NCI-H1694 (cell line): Measurements from ENCODE around the gene CLK1.
"Not testable (repeated sequence)": the region's sequence is repeated elsewhere in the genome, so short reads cannot be mapped to it uniquely, and the experiment has no call there.

Experiments
- DNase-seq: peaks from one replicate; lab custom pipeline; 2025; lab: John Stamatoyannopoulos, UW

Gene CLK1

DNA sequence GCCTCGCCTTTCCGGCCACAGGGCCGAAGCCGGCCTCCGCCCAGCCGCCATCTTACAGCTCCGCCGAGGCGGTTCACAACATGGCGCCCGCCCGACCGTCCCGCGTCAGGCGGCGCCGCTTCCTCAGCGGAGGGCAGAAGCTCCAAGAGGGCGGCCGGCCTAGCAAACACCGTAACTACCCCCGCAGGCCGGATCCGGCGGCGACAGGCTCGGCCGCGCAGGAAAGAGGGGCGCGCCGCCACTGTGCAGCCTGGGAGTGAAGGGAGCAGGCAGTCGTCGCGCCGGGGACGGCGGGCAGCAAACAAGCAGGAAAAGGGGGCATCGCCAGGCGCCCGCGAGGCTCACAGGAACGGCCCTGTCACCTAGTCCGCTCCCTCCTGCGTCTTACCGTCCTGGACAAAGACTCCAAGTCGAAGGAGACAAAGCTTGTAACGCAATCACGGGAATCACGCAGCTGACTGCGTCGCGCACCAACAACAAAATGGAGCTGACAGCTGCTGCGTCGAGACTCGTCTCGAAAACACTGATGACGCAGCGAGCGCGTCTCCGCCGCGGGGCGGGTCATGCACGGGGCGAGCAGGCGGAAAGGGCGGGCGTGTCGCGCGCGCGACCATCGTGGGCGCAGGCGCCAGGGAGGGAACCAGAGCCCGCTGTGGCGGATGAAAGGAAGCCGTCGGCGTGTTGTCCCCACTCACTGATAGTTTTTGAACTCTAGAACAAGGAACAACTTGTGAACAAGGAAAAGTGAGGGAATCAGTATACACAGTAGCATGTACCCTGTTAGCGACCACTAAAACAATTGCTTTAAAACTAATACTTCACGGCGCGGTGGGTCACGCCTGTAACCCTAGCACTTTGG is at the start of gene CLK1:
Gene CLK1, minus strand, starts transcription at position 483 of the 859 bp plus-strand sequence. CDS start 2,796 bp downstream, outside the sequence.
- peak; percentile 90 for DNase-seq

DNA sequence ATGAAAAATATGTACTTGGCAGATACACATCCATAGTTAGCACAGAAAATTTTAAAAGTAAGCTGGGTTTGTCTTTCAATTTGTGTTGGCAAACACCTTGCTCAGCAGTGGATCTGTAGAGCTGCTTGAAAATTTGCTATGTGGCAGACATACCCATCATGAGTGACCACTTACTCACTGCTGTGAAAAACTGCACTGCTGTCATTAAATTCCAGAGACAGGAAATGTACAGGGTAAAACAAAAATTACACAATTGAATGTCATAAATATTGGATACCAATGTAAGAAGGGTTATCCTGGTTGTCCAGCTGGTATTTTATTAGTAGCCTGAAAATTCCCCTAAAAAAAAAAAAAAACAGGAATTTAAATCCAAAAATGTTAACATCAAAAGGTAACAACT is 49.2 kb upstream of the CLK1 start:
- no peak for DNase-seq

DNA sequence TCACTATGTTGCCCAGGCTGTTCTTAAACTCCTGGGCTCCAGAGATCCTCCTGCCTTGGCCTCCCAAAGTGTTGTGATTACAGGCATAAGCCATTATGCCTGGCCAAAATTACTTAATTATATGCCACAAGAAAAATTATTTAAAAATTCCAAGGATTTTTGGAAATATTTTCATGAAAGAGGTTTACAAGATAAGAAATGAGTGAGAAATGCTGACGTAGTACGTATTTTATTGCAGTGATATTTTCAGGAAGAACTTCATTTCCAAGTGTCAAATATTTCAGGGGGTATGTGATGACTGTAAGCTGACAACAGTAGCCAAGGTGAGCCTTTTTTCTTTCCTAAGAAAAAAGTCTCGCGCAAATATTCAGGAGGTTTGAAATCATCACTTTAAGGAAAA is 45.5 kb upstream of the CLK1 start:
- no peak for DNase-seq

DNA sequence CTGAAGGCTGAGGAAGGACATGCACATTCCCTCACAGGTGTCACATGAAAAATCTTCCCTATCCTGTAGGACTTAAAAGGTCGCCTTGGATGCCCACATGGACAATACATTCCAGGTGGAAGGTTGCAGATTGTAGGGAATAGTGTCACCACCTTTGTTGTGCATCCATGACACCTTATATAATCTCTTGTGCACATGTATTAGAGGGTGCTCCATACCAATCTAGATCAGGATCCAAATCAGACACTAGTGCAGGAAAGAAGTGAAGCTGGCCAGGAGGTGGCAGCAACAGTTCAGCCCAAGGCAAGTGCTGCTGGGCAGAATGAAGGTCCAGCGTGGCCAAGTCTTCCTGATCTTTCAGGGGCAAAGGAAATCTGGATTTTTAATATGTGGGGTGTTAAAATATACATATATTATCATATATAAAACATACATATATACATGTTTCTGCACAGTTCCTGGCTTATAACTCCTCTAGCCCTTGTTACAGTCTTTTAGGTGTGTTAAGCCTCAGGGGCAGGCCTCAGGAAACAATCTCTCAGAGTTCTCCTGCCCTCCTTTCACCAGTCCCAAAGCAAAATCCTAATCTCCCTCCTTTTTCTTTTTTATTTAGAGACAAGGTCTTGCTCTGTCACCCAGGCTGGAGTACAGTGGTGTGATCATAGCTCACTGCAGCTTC is 41.3 kb upstream of the CLK1 start:
- DNase-seq, result peak; percentile 16

DNA sequence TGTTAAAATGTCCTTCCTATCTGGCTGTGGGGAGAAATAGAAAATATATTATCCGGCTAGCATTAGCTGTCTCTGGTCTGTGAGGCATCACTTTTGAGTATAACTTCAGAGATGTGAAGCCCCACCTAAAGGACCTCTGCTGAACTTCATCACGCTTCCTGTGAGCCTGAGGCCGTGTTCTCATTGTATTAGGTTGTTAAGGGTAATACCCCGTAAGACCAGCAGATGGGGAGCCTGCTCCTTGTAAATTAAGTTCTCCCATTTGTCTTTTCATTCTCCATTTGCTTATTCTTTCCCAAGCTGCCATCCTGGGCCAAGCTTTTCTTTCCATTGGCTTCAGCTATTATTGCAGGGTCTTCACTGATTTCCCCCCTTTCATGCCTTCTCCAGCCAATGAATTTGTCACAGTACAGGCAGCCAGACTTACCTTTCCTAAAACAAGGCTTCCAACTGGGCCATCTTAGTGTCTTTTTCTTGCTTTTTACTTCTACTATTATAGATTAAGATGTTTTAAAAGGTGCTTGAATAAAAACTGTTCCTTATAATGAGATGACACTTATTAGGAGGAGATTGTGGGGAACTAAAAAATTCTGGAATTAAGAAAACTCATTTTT is 37.1 kb upstream of the CLK1 start:
- DNase-seq, result peak; percentile 87

DNA sequence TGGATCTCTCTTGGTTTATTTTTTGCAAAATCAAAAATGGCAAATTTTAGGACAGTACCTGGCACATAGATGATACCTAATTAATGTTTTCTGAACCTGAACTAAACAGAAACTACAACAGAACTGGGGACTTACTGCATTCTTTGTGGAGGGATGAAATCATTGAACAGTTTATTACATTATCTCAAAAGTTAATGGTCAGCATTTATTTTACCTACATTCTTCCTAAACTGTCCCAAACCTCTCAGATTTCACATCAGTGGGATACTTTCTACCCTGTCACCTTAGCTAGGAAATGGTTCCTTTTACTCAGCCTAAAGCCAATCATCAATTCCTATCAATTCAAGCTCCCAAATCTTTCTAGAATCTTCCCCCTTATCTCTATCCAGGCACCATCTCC is 35.0 kb upstream of the CLK1 start:
- no peak for DNase-seq

DNA sequence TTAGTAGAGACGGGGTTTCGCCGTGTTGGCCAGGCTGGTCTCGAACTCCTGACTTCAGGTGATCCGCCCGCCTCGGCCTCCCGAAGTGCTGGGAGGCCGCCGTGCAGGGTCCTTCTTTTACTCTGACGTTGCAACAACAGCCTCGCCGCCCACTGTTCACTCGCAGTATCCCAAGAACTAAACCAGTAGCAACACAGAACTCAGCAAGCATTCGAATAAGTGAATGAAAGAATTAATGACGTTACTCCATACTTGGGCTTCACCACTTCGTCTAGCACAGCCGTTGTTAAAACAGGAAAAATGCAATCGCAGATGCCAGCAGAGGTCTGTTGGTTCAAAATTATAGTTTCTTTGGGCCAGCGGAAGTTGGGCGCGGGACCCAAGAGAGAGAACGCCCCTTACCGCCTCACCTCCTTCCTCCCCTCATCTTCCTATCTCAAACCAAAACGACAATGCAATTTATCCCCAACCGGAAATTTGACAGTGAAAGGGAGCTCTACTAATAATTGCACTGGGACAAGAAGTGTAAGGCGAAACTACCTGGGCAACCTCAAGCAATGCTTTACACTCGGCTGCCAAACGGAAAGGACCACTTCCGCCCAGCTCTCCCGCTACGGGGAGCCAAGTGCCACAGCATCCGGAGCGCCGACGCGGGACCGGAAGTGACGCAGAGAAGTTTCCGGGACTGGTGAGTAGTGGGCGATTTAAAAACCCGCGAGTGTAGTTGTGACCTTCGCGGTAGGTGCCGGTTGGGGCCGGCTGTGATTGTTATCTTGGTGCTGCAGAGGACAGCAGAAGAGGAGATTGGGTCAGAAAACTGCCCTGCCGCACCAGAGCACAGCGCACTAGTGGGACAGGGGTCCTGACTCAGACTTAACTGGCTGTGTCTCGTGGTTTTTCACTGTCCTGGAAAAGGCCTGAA is 24.5 kb upstream of the CLK1 start, which contains the start of the genes NIF3L1 and PPIL3:
Gene NIF3L1, plus strand, starts transcription at position 668 of the 922 bp plus-strand sequence. CDS start 2,573 bp downstream, outside the sequence.
Gene PPIL3, minus strand, starts transcription at position 374 of the 922 bp plus-strand sequence. CDS start 1,462 bp downstream, outside the sequence.
- DNase-seq, result peak; percentile 97

DNA sequence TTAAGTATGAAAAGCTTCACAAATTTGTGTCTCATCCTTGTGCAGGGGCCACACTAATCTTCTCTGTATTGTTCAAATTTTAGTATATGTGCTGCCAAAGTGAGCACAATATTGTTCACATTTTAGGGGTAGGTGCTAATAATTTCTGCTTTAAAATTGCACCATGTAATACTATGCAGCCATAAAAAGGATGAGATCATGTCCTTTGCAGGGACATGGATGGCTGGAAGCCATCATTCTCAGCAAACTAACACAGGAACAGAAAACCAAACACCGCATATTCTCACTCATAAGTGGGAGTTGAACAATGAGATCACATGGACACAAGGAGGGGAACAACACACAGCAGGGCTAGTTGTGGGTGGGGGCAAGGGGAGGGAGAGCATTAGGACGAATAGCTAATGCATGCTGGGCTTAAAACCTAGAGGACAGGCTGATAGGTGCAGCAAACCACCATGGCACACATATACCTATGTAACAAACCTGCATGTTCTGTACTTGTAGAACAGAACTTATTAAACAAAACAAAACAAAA is 17.3 kb upstream of the CLK1 start:
- not testable (repeated sequence) for DNase-seq

DNA sequence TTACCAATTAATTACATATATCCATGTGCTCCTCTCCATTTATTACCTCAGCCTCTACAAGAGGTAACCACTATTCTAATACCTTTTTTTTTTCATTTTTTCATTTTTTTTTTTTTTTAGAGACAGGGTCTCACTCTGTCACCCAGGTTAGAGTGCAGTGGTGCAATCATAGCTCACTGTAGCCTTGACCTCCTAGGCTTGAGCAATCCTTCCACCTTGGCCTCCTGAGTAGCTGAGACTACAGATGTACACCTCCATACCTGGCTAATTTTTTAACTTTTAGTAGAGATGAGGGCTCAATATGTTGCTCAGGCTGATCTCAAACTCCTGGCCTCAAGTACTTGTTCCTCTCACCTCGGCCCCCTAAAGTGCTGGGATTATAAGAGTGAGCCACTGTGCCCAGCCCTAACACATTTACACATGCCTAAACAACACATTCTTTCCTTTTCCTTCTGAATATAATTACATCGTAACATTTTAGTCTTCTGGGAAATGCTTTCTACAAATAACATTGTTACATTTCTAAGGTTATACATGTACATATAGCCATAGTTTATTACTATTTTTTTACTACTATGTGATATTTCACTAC is 13.9 kb upstream of the CLK1 start:
- no peak for DNase-seq

DNA sequence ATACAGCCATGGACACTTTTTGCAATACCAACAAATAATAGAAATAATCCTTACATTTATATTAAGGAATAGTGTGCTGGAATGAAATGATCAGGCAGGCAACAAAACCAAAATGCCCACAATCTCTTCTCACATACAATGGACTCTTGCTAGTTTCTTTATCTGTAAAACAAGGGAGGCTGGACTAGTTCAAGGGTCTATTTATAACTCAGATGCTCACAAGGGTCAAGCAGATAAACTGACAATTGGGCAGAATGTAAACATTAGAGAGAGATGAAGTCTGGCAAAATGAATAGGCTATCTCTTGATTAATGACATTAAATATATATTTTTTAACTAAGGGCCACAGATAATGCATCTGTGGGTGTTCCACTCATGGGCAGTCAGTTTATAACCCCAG is 13.0 kb upstream of the CLK1 start:
- no peak for DNase-seq

DNA sequence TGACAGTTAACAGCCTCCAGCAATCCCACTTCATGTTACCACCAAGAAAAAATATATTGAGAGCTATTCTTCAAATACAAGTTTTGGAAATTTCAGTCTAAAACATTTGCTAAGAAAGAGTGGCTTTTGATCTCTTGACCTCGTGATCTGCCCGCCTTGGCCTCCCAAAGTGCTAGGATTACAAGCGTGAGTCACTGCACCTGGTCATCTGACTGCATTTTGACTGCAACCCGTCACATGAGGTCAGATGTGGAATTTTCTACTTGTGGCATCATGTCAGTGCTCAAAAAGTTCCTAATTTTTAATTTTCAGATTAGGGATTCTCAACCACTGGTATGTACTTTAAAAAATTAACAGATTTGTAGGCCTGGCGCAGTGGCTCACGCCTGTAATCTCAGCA is 9.1 kb upstream of the CLK1 start:
- no peak for DNase-seq

DNA sequence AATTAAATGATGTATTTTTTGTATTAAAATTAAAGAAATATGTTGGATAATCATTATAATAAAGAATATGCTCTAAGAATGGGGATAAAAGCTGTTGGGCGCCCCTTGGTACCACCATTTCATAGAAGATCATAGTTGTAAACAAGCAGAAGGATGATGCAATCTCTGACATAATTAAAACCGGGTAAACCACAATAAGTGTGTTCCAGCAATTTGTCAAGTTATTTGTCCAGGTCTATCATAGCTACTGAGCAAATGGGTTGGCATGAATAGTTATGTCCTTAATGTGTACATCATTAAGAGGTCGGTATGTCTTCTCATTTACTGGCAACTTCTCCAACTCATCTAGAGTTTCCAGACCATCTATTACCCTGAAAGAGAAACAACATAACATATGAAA is 6.7 kb upstream of the CLK1 start:
- DNase-seq, result no peak

DNA sequence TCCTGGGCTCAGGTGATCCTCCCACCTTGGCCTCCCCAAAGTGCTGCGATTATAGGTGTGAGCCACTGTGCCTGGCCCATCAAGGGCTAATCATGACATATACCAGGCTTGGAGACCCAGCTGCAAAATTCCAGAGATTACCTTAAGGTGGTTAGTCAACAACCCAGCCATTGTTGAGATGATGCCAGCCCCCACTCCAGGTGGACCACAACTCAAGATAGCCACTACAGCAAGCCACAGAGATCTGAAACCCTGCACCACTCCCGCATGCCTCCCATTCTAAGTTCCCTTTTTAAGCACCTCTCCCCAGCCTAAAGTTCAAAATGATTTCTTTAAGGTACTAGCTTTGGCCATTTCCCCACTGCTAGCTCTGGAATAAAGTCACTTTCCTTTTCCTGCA is 4.6 kb upstream of the CLK1 start:
- no peak for DNase-seq

DNA sequence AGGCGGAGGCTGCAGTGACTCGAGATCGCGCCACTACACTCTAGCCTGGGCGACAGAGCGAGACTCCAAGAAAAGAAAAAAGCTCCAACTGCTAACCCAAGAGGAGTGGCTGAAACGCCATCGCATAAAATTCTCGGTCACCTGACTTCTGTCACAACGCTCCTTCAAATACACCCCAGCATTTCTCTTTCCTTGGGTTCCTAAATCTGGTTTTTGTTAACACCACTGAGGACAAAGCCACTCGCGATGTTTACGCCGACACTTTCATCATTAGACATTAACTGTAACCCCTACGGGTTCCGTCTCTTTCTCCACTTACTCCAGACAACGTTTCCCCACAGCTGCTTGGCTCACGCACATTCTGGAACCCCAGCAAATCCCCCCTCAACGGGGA is 679 bp downstream of the CLK1 start:
- DNase-seq, result no peak

DNA sequence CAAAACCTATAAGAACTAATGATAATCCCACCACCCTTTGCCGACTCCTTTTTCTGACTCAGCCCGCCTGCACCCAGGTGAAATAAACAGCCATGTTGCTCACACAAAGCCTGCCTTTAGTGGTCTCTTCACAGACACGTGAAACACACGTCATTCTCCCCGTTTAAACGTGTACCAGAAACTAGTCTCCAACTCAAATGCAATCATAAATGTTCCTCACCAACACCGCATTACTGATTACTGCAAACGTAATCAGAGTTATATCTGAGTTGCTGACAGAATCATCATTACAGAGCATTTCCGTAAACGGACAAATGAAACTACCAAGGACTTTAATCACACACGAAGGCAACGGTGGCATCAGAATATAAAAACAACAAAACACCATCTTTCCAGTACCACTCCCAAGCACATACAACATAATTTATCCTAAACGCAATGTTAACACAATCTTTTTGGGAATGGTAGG is 1.9 kb downstream of the CLK1 start:
- peak; percentile 12 for DNase-seq

DNA sequence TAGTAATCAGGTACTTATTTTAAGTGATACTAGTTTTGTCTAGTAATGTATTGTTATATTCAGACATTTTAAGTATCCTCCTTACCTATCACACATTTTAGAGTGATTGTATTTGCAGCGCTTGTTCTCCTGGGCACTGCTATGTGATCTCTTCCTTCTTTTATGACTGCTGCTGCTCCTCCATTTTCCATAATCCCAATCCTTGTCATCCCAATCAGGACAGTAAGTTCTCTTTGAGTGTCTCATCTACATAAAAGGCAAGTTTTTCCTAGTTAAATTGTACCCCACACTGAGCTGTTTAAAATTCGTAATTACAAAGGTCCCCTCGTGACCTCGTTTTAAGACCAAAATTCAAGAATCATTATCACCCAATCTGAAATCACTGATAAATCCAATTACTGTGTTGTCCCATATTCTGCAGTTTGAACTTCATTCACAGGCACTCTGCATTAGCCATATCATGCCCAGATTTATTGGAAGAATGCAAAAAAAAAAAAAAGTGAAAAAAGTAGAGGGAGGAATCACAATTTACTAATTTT is 2.8 kb downstream of the CLK1 start:
- no peak for DNase-seq

DNA sequence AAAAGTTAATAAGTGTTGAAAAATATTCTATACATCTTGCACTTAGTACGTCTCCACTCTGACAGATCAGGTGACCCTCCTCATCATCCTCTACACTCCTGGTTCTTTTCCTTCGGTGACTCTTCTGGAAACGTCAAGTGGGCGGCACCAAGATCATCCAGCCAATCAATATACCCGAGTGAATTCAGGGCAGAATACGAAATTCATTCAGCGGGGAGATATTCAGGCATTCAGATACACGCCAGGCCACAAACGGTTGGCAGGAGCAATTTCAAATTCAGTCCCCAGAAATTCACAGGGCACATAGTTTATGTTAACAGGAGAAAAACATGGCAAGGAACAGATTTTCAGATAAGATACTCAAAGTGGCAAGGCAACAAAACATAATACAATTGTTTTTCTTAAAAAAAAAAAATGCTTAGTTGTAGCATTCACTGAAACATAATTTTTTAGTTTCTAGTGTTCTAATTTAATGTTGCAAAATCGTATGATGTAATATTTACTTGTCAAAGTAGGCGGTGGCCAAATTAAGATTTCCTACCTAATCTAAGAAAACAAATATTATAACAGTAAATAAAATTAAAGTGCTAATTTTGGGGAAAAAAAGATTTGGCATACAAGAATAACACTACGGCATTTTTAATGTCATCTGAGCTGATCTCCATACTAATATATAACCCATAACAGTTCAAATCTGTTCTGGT is 4.2 kb downstream of the CLK1 start:
- no peak for DNase-seq

DNA sequence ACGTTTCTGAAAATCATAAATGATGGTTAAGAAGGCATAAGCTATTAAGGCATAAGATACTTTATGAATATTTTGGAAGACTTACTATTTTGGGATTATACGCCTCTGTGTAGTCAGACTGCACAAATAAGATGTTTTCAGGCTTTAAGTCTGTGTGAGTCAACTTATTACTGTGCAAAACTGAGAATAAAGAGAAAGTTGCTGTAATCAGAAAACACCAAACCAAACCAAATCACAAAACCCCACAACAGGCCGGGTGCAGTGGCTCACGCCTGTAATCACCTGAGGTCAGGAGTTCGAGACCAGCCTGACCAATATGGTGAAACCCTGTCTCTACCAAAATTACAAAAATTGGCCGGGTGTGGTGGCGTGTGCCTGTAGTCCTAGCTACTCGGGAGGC is 7.7 kb downstream of the CLK1 start:
- no peak for DNase-seq

DNA sequence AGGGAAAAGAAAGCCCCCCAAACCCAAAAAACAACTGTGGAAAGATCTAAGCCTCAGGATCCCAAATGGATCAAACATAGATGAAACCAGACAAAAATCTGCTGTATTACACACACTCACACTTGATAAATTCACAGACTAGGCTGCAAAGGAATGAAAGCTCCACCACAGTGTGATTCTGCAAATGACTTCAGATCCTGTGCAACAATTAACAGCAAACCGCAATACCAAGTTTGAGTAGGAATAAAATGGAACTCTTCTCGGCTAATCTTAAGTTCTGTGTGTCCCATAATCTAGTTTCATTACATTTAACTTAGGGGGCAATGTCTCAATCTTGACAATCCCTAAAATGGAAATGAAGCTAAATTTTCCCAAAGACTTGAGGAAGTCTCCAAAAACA is 11.9 kb downstream of the CLK1 start:
- DNase-seq, result no peak
